SK-N-MC (cell line): ENCODE measurements around the gene HS3ST3A1.

Source experiments
- DNase-seq: peaks from one replicate; pipeline ENCODE4 v3.0.0-alpha.2; 2011; ENCODE audit warnings: low read depth, low spot score
- H3K27ac ChIP-seq: fragments of 200-600 bp; sonication (generic); 2 replicates; pipeline ENCODE4 v1.5.1; 2016; ENCODE audit warnings: mixed run types
- H3K36me3 ChIP-seq: fragments of 200-600 bp; sonication (generic); 2 replicates; pipeline ENCODE4 v1.6.1; 2017; ENCODE audit warnings: antibody characterized with exemption, low read length, mixed read lengths; ENCODE audit not compliant: insufficient read depth
- H3K4me3 ChIP-seq: fragments of 200-600 bp; sonication (generic); 2 replicates; pipeline ENCODE4 v1.5.1; 2016
- H3K9ac ChIP-seq: fragments of 200-600 bp; sonication (generic); 2 replicates; pipeline ENCODE4 v1.8.0; 2017; ENCODE audit warnings: mixed run types, mixed read lengths; ENCODE audit not compliant: insufficient read length
- H3K9me3 ChIP-seq: fragments of 200-600 bp; sonication (generic); 2 replicates; pipeline ENCODE4 v1.6.1; 2017; ENCODE audit warnings: low read depth, mild to moderate bottlenecking, antibody characterized with exemption, low read length, moderate library complexity, mixed read lengths
- EZH2 ChIP-seq: fragments of 200-600 bp; sonication (generic); IDR thresholded peaks from one replicate; pipeline ENCODE4 v1.6.1; 2017; ENCODE audit warnings: antibody characterized with exemption
- FOXP2 ChIP-seq: optimal IDR thresholded peaks from 2 replicates; pipeline ENCODE3; 2011; ENCODE audit warnings: mild to moderate bottlenecking, moderate library complexity; ENCODE audit not compliant: insufficient read depth; ENCODE audit errors: extremely low read length, control extremely low read depth
- POLR2AphosphoS5 ChIP-seq: IDR thresholded peaks from 2 replicates; pipeline ENCODE4 v1.6.1; 2012; ENCODE audit warnings: mild to moderate bottlenecking, low read depth, low read length, borderline replicate concordance

Gene HS3ST3A1

GRCh38 chr17:13594762-13595598, 6.7 kb downstream of the HS3ST3A1 start:
- no peak for TF ChIP-seq POLR2AphosphoS5
- no peak for TF ChIP-seq EZH2
- no peak for TF ChIP-seq FOXP2
- no peak overlapping the region for H3K9ac ChIP-seq
- DNase-seq, result peak; percentile 26
- H3K27ac ChIP-seq, result no peak overlapping the region
- no peaks in the 10 kb centered on the region for H3K36me3 ChIP-seq
- no peak overlapping the region for H3K4me3 ChIP-seq
- no peaks in the 10 kb centered on the region for H3K9me3 ChIP-seq

GRCh38 chr17:13594310-13594709, 7.4 kb downstream of the HS3ST3A1 start:
- no peak for TF ChIP-seq FOXP2
- no peaks in the 10 kb centered on the region for H3K9me3 ChIP-seq
- no peak overlapping the region for H3K27ac ChIP-seq
- no peak for DNase-seq
- H3K36me3 ChIP-seq, result no peaks in the 10 kb centered on the region
- H3K9ac ChIP-seq, result no peak overlapping the region
- no peak overlapping the region for H3K4me3 ChIP-seq

GRCh38 chr17:13593757-13594156, 8.0 kb downstream of the HS3ST3A1 start:
- Histone ChIP-seq H3K9ac (no peak overlapping the region), H3K4me3 (no peak overlapping the region), H3K9me3 (no peaks in the 10 kb centered on the region), H3K27ac (no peak overlapping the region), H3K36me3 (no peaks in the 10 kb centered on the region)
- no peak for DNase-seq
- TF ChIP-seq POLR2AphosphoS5 (no peak), FOXP2 (no peak), EZH2 (no peak)

- no peak overlapping the region for H3K9ac ChIP-seq
- no peak for DNase-seq
- no peak overlapping the region for H3K27ac ChIP-seq
- H3K36me3 ChIP-seq, result no peaks in the 10 kb centered on the region
- H3K9me3 ChIP-seq, result no peaks in the 10 kb centered on the region
- no peak overlapping the region for H3K4me3 ChIP-seq
- TF ChIP-seq POLR2AphosphoS5 (no peak), EZH2 (no peak), FOXP2 (no peak)
Observed at GRCh38 chr17:13593021-13593751, 8.5 kb downstream of the HS3ST3A1 start.

- TF ChIP-seq FOXP2, result no peak
- TF ChIP-seq EZH2, result no peak
- TF ChIP-seq POLR2AphosphoS5, result no peak
- no peak overlapping the region for H3K4me3 ChIP-seq
- H3K27ac ChIP-seq, result no peak overlapping the region
- no peaks in the 10 kb centered on the region for H3K36me3 ChIP-seq
- DNase-seq, result no peak
- no peaks in the 10 kb centered on the region for H3K9me3 ChIP-seq
- no peak overlapping the region for H3K9ac ChIP-seq
Observed at GRCh38 chr17:13592427-13592826, 9.3 kb downstream of the HS3ST3A1 start.

- Histone ChIP-seq H3K9me3 (no peaks in the 10 kb centered on the region), H3K36me3 (no peaks in the 10 kb centered on the region), H3K27ac (no peak overlapping the region), H3K9ac (no peak overlapping the region), H3K4me3 (no peak overlapping the region)
- DNase-seq, result no peak
- TF ChIP-seq FOXP2 (no peak), POLR2AphosphoS5 (no peak), EZH2 (no peak)
Observed at GRCh38 chr17:13590441-13590840, 11.3 kb downstream of the HS3ST3A1 start.

- Histone ChIP-seq H3K36me3 (no peaks in the 10 kb centered on the region), H3K4me3 (no peak overlapping the region), H3K27ac (no peak overlapping the region), H3K9ac (no peak overlapping the region), H3K9me3 (no peaks in the 10 kb centered on the region)
- TF ChIP-seq EZH2 (no peak), POLR2AphosphoS5 (no peak), FOXP2 (no peak)
- no peak for DNase-seq
Observed at GRCh38 chr17:13589658-13590057, 12.1 kb downstream of the HS3ST3A1 start.

- H3K36me3 ChIP-seq, result no peaks in the 10 kb centered on the region
- H3K9ac ChIP-seq, result no peak overlapping the region
- no peak overlapping the region for H3K4me3 ChIP-seq
- no peak for DNase-seq
- H3K27ac ChIP-seq, result no peak overlapping the region
- no peak for TF ChIP-seq EZH2
- no peak for TF ChIP-seq POLR2AphosphoS5
- TF ChIP-seq FOXP2, result no peak
- H3K9me3 ChIP-seq, result no peaks in the 10 kb centered on the region
Observed at GRCh38 chr17:13587487-13588338, 14.0 kb downstream of the HS3ST3A1 start.
